Measurements from ENCODE around the gene KDM4C. TPM values are rescaled to one million over a fixed set of nuclear protein-coding genes. Genes with fewer than 3 reads are reported as not detected.

Gene KDM4C
- total and polyA plus RNA-seq, 2 donors (not counting 1 experiment from before 2014, with no cell fraction given): 49.7 to 141 TPM

DNA sequence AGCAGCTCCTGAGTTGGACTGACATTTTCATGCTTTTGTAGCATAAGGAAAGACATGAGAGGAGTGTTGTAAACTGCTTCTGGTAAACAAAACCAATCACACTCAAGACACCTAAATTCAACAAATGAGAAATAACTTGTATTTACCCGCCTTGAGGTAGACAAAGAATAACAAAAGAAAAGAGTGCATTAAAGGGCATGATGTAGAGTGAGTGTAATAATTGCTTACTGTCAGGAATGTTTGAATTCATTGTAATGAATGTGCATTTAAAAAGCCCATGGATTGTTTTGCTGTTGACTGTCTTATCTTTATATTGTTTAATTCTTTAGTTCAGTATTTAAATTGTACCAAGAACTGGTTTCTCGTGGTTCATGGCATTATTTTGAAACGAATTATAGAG is 61.8 kb downstream of the KDM4C start:
- peaks cover 57% of the 10 kb centered on the region for H3K79me2 ChIP-seq (ENCODE audit: control insufficient read depth, insufficient read depth, low read length)
- intact Hi-C loops (cut with micrococcal nuclease): loop anchor here (5.0 kb wide), 1 partner anchor 52 kb away; no protein-coding TSS in a partner anchor

DNA sequence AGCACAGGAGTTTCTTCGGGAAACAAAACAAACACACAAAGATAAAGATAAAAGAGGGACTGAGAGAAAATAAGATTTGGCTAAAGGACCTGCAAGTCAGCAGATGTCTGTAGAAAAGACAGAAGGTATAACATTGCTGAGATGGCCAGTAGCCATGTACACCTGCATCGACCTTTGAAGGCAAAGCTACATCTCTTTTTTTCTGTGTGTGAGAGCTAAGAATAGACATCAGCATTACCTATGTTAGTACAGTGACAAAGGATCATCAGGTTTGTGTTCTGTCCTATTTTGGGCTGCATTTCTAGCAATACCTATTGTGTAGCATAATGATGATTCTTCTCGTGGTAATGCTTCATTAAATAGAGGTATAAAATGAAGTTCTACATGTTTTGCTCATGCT is 64.9 kb downstream of the KDM4C start:
- WGBS (ENCODE audit: insufficient coverage): 80% methylated on average over 1 of the region's 3 CpGs

More for the DNA sequence above, 61.8 kb downstream of the KDM4C start:
- WGBS (ENCODE audit: insufficient coverage): no CpG with 5 or more reads among the region's 3 CpGs
- Histone ChIP-seq H3K4me3 (ENCODE audit: control extremely low read depth in 1 of 5, extremely low read depth in 1 of 5, insufficient read depth in 1 of 5, low read depth in 2 of 5, low read length in 4 of 5) (no peak overlapping the region), H3K36me3 (replicated peaks in 1 of 2; ENCODE audit: control extremely low read depth in 1 of 2, control insufficient read depth in 1 of 2, extremely low read depth in 1 of 2, insufficient read depth in 2 of 2, low read length in 1 of 2) (peaks cover 11 to 23% of the 10 kb centered on the region in 2 experiments), H3K27ac (ENCODE audit: low read length in 2 of 2) (no peak overlapping the region), H3K9ac (ENCODE audit: low read length) (no peak overlapping the region), H4K20me1 (ENCODE audit: control insufficient read depth, insufficient read depth, low read length, poor library complexity, severe bottlenecking) (peaks cover 27% of the 10 kb centered on the region), H3K4me1 (ENCODE audit: control insufficient read depth in 2 of 2, insufficient read depth in 2 of 2, low read length in 2 of 2) (peaks cover 0 to 11% of the 10 kb centered on the region in 2 donors), H2AFZ (ENCODE audit: insufficient read depth, low read depth, low read length, poor library complexity, severe bottlenecking) (no peak overlapping the region), H3K4me2 (replicated peaks; ENCODE audit: low read depth, low read length, poor library complexity, severe bottlenecking) (no peak overlapping the region), H3K27me3 (replicated peaks in 1 of 4; ENCODE audit: control extremely low read depth in 1 of 4, control insufficient read depth in 3 of 4, insufficient read depth in 4 of 4, low read length in 3 of 4) (no peaks in the 10 kb centered on the region), H3K9me3 (ENCODE audit: control extremely low read depth in 1 of 3, control insufficient read depth in 2 of 3, insufficient read depth in 1 of 3, low read length in 2 of 3) (no peaks in the 10 kb centered on the region)
- H3K9me3 Mint-ChIP-seq (ENCODE audit: insufficient read depth): no peaks in the 10 kb centered on the region
- ATAC-seq (ENCODE audit: low read depth) (no peak), DNase-seq (no peak)
- no peak overlapping the region for H3K4me3 Mint-ChIP-seq
- H3K4me1 Mint-ChIP-seq: peaks cover 40% of the 10 kb centered on the region
- H3K27me3 Mint-ChIP-seq: no peaks in the 10 kb centered on the region
- ChIA-PET POLR2A (no interaction called here), CTCF (no interaction called here)
- no peak overlapping the region for H3K27ac Mint-ChIP-seq
- TF ChIP-seq, protein P1, sequence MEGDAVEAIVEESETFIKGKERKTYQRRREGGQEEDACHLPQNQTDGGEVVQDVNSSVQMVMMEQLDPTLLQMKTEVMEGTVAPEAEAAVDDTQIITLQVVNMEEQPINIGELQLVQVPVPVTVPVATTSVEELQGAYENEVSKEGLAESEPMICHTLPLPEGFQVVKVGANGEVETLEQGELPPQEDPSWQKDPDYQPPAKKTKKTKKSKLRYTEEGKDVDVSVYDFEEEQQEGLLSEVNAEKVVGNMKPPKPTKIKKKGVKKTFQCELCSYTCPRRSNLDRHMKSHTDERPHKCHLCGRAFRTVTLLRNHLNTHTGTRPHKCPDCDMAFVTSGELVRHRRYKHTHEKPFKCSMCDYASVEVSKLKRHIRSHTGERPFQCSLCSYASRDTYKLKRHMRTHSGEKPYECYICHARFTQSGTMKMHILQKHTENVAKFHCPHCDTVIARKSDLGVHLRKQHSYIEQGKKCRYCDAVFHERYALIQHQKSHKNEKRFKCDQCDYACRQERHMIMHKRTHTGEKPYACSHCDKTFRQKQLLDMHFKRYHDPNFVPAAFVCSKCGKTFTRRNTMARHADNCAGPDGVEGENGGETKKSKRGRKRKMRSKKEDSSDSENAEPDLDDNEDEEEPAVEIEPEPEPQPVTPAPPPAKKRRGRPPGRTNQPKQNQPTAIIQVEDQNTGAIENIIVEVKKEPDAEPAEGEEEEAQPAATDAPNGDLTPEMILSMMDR (IDR thresholded peaks at IDR 0.05): no peak
- no peak for TF ChIP-seq EZH2 (IDR thresholded peaks at IDR 0.05; ENCODE audit: borderline replicate concordance, insufficient read depth, low read depth, low read length, poor library complexity, severe bottlenecking)

More for the DNA sequence above, 64.9 kb downstream of the KDM4C start:
- POLR2A ChIA-PET: no interaction called here
- no peak for DNase-seq
- Histone ChIP-seq H3K79me2 (ENCODE audit: control insufficient read depth, insufficient read depth, low read length) (peaks cover 58% of the 10 kb centered on the region), H3K9me3 (ENCODE audit: control extremely low read depth in 1 of 3, control insufficient read depth in 2 of 3, insufficient read depth in 1 of 3, low read length in 2 of 3) (no peaks in the 10 kb centered on the region), H3K4me3 (ENCODE audit: control extremely low read depth in 1 of 5, extremely low read depth in 1 of 5, insufficient read depth in 1 of 5, low read depth in 2 of 5, low read length in 4 of 5) (no peak overlapping the region), H3K27ac (ENCODE audit: low read length in 2 of 2) (peak overlapping the region in 1 of 2 donors; percentile 3), H3K4me1 (ENCODE audit: control insufficient read depth in 2 of 2, insufficient read depth in 2 of 2, low read length in 2 of 2) (peaks cover 0 to 4% of the 10 kb centered on the region in 2 donors), H4K20me1 (ENCODE audit: control insufficient read depth, insufficient read depth, low read length, poor library complexity, severe bottlenecking) (peaks cover 41% of the 10 kb centered on the region), H3K27me3 (replicated peaks in 1 of 4; ENCODE audit: control extremely low read depth in 1 of 4, control insufficient read depth in 3 of 4, insufficient read depth in 4 of 4, low read length in 3 of 4) (no peaks in the 10 kb centered on the region), H3K36me3 (replicated peaks in 1 of 2; ENCODE audit: control extremely low read depth in 1 of 2, control insufficient read depth in 1 of 2, extremely low read depth in 1 of 2, insufficient read depth in 2 of 2, low read length in 1 of 2) (peaks cover 11 to 19% of the 10 kb centered on the region in 2 experiments), H3K9ac (ENCODE audit: low read length) (no peak overlapping the region), H3K4me2 (replicated peaks; ENCODE audit: low read depth, low read length, poor library complexity, severe bottlenecking) (no peak overlapping the region), H2AFZ (ENCODE audit: insufficient read depth, low read depth, low read length, poor library complexity, severe bottlenecking) (no peak overlapping the region)
- H3K9me3 Mint-ChIP-seq (ENCODE audit: insufficient read depth): no peaks in the 10 kb centered on the region
- CTCF ChIA-PET: interaction anchor here (0.6 kb wide), 1 partner anchor 337 kb away, joined by 3 read pairs; no protein-coding TSS in a partner anchor
- ATAC-seq (ENCODE audit: low read depth): no peak
- no peak overlapping the region for H3K27ac Mint-ChIP-seq
- TF ChIP-seq, protein P1 (IDR thresholded peaks at IDR 0.05): no peak
- TF ChIP-seq EZH2 (IDR thresholded peaks at IDR 0.05; ENCODE audit: borderline replicate concordance, insufficient read depth, low read depth, low read length, poor library complexity, severe bottlenecking): no peak
- intact Hi-C loops (cut with micrococcal nuclease): no loop called here
- H3K4me1 Mint-ChIP-seq: peaks cover 28% of the 10 kb centered on the region
- no peaks in the 10 kb centered on the region for H3K27me3 Mint-ChIP-seq
- no peak overlapping the region for H3K4me3 Mint-ChIP-seq
